ENCODE data around the gene PRR5L. TPM values are rescaled to one million over a fixed set of nuclear protein-coding genes. Genes with fewer than 3 reads are reported as not detected.

The PRR5L gene
- total and polyA plus RNA-seq, 9 of the 15 experiments (the other 6 are each of a cell fraction or from before 2014, with no cell fraction given), result 0.11 to 0.60 (median 0.36) TPM; not detected in 2

- TF ChIP-seq MNT (conservative IDR thresholded peaks at IDR 0.05) (peak; percentile 28 to 50; a peak in 2 of 4 replicates), BMI1 (IDR thresholded peaks at IDR 0.05; ENCODE audit: low read length) (no peak), PHB2 (IDR thresholded peaks at IDR 0.05; ENCODE audit: low read depth) (no peak), MBD2 (IDR thresholded peaks at IDR 0.05; ENCODE audit: borderline replicate concordance, low read depth) (peak; percentile 37; the same call in 1 of the 2 replicates), MYC (IDR thresholded peaks at IDR 0.05; ENCODE audit: low read depth, low read length) (peak; percentile 63), MYC (CRISPR knock-in tag; IDR thresholded peaks at IDR 0.05; ENCODE audit: borderline replicate concordance, low read depth) (no peak), BRD4 (IDR thresholded peaks at IDR 0.05) (no peak), HNRNPUL1 (IDR thresholded peaks at IDR 0.05; ENCODE audit: low read length) (no peak), SREBF1 (IDR thresholded peaks at IDR 0.05; ENCODE audit: borderline replicate concordance, low read depth, low read length) (no peak), CXXC5 (CRISPR knock-in tag; IDR thresholded peaks at IDR 0.05) (no peak), TFAP4 (CRISPR knock-in tag; IDR thresholded peaks at IDR 0.05; ENCODE audit: borderline replicate concordance) (no peak), HEY1 (CRISPR knock-in tag; IDR thresholded peaks at IDR 0.05; ENCODE audit: borderline replicate concordance) (no peak), HLTF (IDR thresholded peaks at IDR 0.05) (no peak), ZFP30 (CRISPR knock-in tag; IDR thresholded peaks at IDR 0.05; ENCODE audit: borderline replicate concordance) (no peak), ZNF133 (CRISPR knock-in tag; IDR thresholded peaks at IDR 0.05) (no peak), MEIS2 (IDR thresholded peaks at IDR 0.05; ENCODE audit: partially characterized antibody) (no peak), ZC3H8 (IDR thresholded peaks at IDR 0.05) (no peak), FOXJ2 (tag; IDR thresholded peaks at IDR 0.05) (no peak), MTF1 (CRISPR knock-in tag; IDR thresholded peaks at IDR 0.05; ENCODE audit: borderline replicate concordance) (no peak), ETS1 (conservative IDR thresholded peaks at IDR 0.05; ENCODE audit: control insufficient read depth, low read depth, low read length) (no peak), ZNF3 (CRISPR knock-in tag; IDR thresholded peaks at IDR 0.05) (no peak), MECOM (CRISPR knock-in tag; IDR thresholded peaks at IDR 0.05) (no peak), SAP30 (IDR thresholded peaks at IDR 0.05; ENCODE audit: borderline replicate concordance, insufficient read depth, low read depth, low read length, poor library complexity, severe bottlenecking) (no peak), CREM (IDR thresholded peaks at IDR 0.05; ENCODE audit: low read depth) (peak; percentile 59; the same call in 1 of the 2 replicates), JUN (IDR thresholded peaks at IDR 0.05; ENCODE audit: borderline replicate concordance, low read depth, low read length) (no peak), JUN (CRISPR knock-in tag; IDR thresholded peaks at IDR 0.05; ENCODE audit: borderline replicate concordance) (no peak)
These were observed 37.8 kb downstream of the PRR5L start (continued) for GRCh38 chr11:36333897-36334296.

All from K562 (cell line).